Lung (tissue), 12 donors: Measurements from ENCODE around the gene CLIC1. TPM values are rescaled to one million over a fixed set of nuclear protein-coding genes. Genes with fewer than 3 reads are reported as not detected.
A peak's percentile ranks its signal among the peaks of the same experiment; 100 is the strongest.

Experiments
- ATAC-seq: fragments of 200-7000 bp; cut with Tn5 transposase; one replicate; pipeline ENCODE4 v1.9.1; 2020; ENCODE audit warnings: moderate number of reproducible peaks; ENCODE audit not compliant: insufficient read depth, low FRiP score
- DNase-seq, 3 donors: peaks; one replicate each; pipeline ENCODE4 v3.0.0-alpha.2; 2013 to 2017
- H3K27ac ChIP-seq, 2 donors: one replicate each; pipeline ENCODE4 v1.5.1; 2013; ENCODE audit warnings: mild to moderate bottlenecking in 2 of 2, moderate library complexity in 2 of 2, control low read depth in 1 of 2, inconsistent platforms in 1 of 2, low read depth in 1 of 2, low read length in 1 of 2
- H3K27me3 ChIP-seq, 3 donors: one replicate each; pipeline ENCODE4 v1.5.1; 2013; ENCODE audit warnings: low read length in 2 of 3; ENCODE audit not compliant: control insufficient read depth in 3 of 3, insufficient read depth in 3 of 3
- H3K36me3 ChIP-seq, 4 donors: one replicate each; pipeline ENCODE4 v1.5.1; 2013; ENCODE audit warnings: low read length in 4 of 4, mild to moderate bottlenecking in 1 of 4, moderate library complexity in 1 of 4; ENCODE audit not compliant: control insufficient read depth in 4 of 4, insufficient read depth in 4 of 4
- H3K4me1 ChIP-seq, 5 donors: one replicate each; pipeline ENCODE4 v1.5.1; 2013; ENCODE audit warnings: low read length in 5 of 5, mild to moderate bottlenecking in 2 of 5, moderate library complexity in 1 of 5; ENCODE audit not compliant: control insufficient read depth in 5 of 5, insufficient read depth in 5 of 5
- H3K4me3 ChIP-seq: one replicate; pipeline ENCODE4 v1.5.1; 2013; ENCODE audit warnings: mild to moderate bottlenecking, control low read depth, moderate library complexity
- H3K9ac ChIP-seq, 2 donors: one replicate each; pipeline ENCODE4 v1.5.1; 2013; ENCODE audit warnings: low read length in 2 of 2, control low read depth in 1 of 2; ENCODE audit not compliant: insufficient read depth in 1 of 2
- H3K9me3 ChIP-seq, 4 donors: one replicate each; pipeline ENCODE4 v1.5.1; 2013; ENCODE audit warnings: low read length in 3 of 4, mild to moderate bottlenecking in 1 of 4, moderate library complexity in 1 of 4; ENCODE audit not compliant: control insufficient read depth in 4 of 4, insufficient read depth in 3 of 4
- WGBS, 2 donors: extraction: QIAGEN DNeasy Blood & Tissue Kit; methylation state at CpG; one replicate each; pipeline ENCODE4 v1.1.7; 2013; 5-methylcytosine and 5-hydroxymethylcytosine counted together
- polyA plus RNA-seq, 2 donors: library from polyadenylated mRNA; stranded (reverse); fragments of 200-250 nt; gene quantifications; one replicate each; pipeline ENCODE4 v1.2.1, GENCODE V29; 2013
- total RNA-seq, 2 donors: library from RNA; depleted of rRNA in 1 of 2; stranded (reverse); fragments of >200 nt in 1 of 2; gene quantifications; one replicate each; pipeline ENCODE4 v1.2.1, GENCODE V29; 2014 to 2021
- TF ChIP-seq, protein P1 (sequence below): IDR thresholded peaks from 2 replicates; pipeline ENCODE4 v1.5.1; 2012; ENCODE audit warnings: mild to moderate bottlenecking; ENCODE audit errors: control extremely low read depth, extremely low read depth
- donor health status: control.
- donor health status: control.
- donor health status: Bipolar disorder and iron deficiency.
- donor health status: healthy.
- donor health status: DM: yes; HTN: yes; CAD: no.

The CLIC1 gene
- total and polyA plus RNA-seq, 4 donors, result 231 to 763 (median 378) TPM

DNA sequence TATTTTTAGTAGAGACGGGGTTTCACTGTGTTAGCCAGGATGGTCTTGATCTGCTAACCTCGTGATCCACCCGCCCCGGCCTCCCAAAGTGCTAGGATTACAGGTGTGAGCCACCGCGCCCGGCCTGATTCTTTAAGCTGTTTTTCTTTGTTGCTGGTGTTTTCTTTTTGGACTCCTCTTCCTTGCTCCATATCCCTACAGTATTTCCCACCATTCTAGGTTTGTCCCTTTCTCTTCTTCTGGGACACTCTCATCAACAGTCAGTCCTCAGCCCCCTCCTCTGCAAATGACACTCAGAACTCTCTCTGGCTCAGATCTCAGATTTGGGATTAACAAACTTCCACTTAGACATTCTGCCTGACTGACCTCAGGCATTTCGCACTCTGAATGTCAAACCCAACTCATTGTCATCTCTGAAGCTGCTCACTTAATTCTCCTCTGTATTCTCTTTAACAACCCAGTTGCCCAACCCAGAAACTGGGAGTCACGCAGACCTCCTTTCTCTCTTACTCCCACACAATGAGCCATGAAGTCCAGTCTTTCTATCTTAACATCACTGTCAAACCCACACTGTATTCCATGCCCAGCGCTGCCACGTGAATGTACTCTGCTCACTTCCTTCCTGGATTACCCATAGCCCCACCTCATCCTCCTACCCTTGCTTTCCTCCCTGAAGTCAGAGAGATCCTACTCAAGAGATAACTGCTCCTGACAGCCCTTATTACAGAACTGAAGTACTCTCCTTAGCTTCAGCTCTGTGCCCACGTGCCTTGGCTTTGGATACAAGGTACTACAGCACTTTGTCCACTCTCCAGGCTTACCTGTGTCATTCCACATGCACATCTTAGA lies 10.6 kb downstream of the CLIC1 start:
- H3K36me3 ChIP-seq, result peaks cover 0 to 26% (median 16%) of the 10 kb centered on the region in 4 donors

DNA sequence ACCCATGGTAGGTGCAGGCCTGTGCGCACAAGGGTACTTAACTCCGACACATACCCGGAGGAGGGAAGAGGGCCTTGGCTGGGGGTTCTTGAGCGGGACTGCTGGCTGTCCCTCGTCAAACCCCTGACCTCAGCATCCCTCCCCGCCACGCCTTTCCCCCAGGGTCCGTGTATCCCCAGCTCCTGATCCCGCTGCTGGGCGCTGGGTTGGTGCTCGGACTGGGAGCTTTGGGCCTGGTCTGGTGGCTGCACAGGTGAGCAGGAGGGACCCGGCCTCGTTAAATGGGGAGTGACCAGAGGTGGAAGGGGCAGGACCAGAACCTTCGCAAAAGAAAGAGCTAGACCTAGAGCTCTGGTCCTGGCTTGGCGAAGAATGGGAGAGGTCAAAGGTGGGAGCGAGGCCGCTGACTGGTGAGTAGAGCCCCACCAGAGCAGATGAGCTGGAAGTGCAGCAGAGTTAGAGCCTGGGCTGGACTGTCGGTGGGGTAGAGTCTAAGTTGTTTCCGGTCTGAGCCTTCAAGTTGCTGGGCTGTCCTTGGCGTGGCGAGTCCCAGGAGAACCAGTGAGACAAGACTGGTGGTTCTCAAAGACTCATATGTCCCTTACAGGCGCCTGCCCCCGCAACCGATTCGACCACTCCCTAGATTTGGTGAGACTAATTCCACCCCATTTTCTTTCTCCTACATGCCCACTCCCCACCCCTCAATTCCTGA lies 12.2 kb downstream of the CLIC1 start:
- WGBS, 2 donors, result 93% methylated on average over 25 of the region's 25 CpGs
- DNase-seq, result no peak
- peaks cover 0 to 16% (median 6%) of the 10 kb centered on the region in 5 donors for H3K4me1 ChIP-seq
- no peaks in the 10 kb centered on the region for H3K9me3 ChIP-seq
- H3K27me3 ChIP-seq, result no peaks in the 10 kb centered on the region
- no peak for ATAC-seq
- no peak overlapping the region for H3K9ac ChIP-seq
- H3K4me3 ChIP-seq, result no peak overlapping the region
- no peak overlapping the region for H3K27ac ChIP-seq
- H3K36me3 ChIP-seq, result peaks cover 0 to 26% (median 16%) of the 10 kb centered on the region in 4 donors
- TF ChIP-seq, protein P1, sequence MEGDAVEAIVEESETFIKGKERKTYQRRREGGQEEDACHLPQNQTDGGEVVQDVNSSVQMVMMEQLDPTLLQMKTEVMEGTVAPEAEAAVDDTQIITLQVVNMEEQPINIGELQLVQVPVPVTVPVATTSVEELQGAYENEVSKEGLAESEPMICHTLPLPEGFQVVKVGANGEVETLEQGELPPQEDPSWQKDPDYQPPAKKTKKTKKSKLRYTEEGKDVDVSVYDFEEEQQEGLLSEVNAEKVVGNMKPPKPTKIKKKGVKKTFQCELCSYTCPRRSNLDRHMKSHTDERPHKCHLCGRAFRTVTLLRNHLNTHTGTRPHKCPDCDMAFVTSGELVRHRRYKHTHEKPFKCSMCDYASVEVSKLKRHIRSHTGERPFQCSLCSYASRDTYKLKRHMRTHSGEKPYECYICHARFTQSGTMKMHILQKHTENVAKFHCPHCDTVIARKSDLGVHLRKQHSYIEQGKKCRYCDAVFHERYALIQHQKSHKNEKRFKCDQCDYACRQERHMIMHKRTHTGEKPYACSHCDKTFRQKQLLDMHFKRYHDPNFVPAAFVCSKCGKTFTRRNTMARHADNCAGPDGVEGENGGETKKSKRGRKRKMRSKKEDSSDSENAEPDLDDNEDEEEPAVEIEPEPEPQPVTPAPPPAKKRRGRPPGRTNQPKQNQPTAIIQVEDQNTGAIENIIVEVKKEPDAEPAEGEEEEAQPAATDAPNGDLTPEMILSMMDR, result no peak

More for the DNA sequence above, 10.6 kb downstream of the CLIC1 start:
- Histone ChIP-seq H3K4me1 (peaks cover 0 to 16% (median 6%) of the 10 kb centered on the region in 5 donors), H3K27me3 (no peaks in the 10 kb centered on the region), H3K9me3 (no peaks in the 10 kb centered on the region), H3K9ac (no peak overlapping the region), H3K27ac (peak overlapping the region in 1 of 2 donors; percentile 37), H3K4me3 (no peak overlapping the region)
- 75 to 83% methylated on average over 12 of the region's 12 CpGs for WGBS, 2 donors
- DNase-seq (no peak), ATAC-seq (no peak)
- TF ChIP-seq, protein P1, result no peak

DNA sequence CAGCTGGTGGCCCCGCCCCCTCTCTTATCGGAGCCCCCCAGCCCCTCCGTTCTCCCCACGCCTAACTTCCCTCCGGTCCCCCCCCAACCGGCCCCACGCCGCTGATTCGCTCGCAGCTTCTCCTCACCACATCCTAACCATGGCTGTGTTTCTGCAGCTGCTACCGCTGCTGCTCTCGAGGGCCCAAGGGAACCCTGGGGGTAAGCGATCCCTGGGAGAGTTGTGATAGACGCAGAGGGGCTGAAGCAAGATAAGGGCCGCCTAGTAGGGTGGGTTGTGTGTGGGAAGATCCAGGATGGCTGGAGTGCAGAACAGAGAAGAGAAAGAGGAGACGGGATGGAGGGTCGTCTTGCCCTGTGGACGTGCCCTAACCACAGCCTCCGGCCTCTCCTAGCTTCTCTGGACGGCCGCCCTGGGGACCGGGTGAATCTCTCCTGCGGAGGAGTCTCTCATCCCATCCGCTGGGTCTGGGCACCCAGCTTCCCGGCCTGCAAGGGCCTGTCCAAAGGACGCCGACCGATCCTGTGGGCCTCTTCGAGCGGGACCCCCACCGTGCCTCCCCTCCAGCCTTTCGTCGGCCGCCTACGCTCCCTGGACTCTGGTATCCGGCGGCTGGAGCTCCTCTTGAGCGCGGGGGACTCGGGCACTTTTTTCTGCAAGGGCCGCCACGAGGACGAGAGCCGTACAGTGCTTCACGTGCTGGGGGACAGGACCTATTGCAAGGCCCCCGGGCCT lies 12.9 kb downstream of the CLIC1 start, which contains the start of gene MPIG6B:
Gene MPIG6B (plus strand): TSS at position 129 of the 735 bp plus-strand sequence. CDS start 11 bp downstream, at position 140.
- DNase-seq, result no peak
- TF ChIP-seq, protein P1, result no peak
- H3K36me3 ChIP-seq, result peaks cover 0 to 23% (median 16%) of the 10 kb centered on the region in 4 donors

More for the DNA sequence above, 12.9 kb downstream of the CLIC1 start, which contains the start of gene MPIG6B:
- WGBS, 2 donors, result 62 to 73% methylated on average over 46 of the region's 46 CpGs
- H3K27me3 ChIP-seq, result no peaks in the 10 kb centered on the region
- H3K4me3 ChIP-seq, result no peak within 1 kb of the TSS
- no peak within 1 kb of the TSS for H3K9ac ChIP-seq
- peaks cover 0 to 11% (median 2%) of the 10 kb centered on the region in 5 donors for H3K4me1 ChIP-seq
- H3K27ac ChIP-seq, result no peak within 1 kb of the TSS
- no peak for ATAC-seq
- no peaks in the 10 kb centered on the region for H3K9me3 ChIP-seq
